Astrocyte of the spinal cord (primary cell): ENCODE results near the gene ARPC1B.
A peak's percentile ranks its signal among the peaks of the same experiment; 100 is the strongest.

Source experiments
- DNase-seq: peaks from one replicate; pipeline ENCODE4 v3.0.0; 2011; ENCODE audit warnings: low read depth, low spot score
- H3K4me3 ChIP-seq: 2 replicates; pipeline ENCODE4 v1.5.1; 2011; ENCODE audit warnings: low read depth, mild to moderate bottlenecking, low read length, moderate library complexity
- in situ Hi-C: cut with HindIII; loops from 2 replicates; pipeline ENCODE4 v1.10.0; 2017; ENCODE audit warnings: low sequenced_read_pairs
- TF ChIP-seq, protein P1 (sequence below): IDR thresholded peaks from 2 replicates; pipeline ENCODE4 v1.5.1; 2012; ENCODE audit warnings: low read depth, mild to moderate bottlenecking, low read length, inconsistent platforms

The ARPC1B gene

DNA sequence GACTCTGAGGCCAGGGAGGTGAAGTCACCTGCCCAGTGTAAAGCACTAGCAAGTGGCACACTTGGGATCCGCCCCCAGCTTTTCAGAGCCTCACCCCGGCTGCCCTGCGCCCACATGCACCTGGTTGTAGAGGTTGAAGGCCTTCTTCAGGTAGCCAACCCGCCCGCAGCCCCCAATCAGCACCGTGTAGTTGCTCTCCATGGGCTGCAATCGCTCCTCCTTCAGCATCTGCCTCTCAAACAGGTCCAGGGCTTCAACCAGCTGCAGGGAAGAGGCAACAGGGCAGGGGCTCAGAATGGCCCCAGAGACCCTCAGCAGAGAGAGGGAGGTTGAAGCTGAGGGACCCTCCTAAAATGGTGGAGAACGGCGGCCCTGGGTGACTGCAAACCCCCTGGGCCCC lies 58.6 kb downstream of the ARPC1B start:
- in situ Hi-C loops, result no loop called here

DNA sequence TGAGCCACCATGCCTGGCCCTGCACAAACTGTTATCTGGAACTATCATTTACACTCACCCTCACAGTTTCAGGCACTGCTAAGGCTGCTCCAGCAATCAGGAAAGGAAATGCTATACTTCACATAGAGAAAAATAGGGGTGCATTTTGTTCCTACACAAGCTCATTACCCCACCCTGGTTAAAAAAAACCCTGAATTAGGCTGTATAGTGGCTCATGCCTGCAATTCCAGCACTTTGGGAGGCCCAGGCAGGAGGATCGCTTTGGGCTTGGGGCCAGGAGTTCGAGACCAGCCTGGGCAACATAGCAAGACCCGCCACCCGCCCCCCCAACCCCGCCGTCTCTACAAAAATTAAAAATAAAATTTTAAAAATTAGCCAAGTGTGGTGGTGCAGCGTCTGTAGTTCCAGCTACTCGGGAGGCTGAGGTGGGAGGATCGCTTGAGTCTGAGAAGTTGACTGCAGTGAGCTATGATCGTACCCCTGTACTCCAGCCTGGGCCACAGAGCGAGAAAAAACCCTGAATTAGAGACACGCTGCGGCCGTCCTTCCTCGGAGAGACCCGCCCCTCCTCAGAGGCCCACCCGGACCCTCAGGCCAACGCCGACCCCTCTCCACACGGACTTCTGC lies 63.5 kb downstream of the ARPC1B start:
- TF ChIP-seq, protein P1, sequence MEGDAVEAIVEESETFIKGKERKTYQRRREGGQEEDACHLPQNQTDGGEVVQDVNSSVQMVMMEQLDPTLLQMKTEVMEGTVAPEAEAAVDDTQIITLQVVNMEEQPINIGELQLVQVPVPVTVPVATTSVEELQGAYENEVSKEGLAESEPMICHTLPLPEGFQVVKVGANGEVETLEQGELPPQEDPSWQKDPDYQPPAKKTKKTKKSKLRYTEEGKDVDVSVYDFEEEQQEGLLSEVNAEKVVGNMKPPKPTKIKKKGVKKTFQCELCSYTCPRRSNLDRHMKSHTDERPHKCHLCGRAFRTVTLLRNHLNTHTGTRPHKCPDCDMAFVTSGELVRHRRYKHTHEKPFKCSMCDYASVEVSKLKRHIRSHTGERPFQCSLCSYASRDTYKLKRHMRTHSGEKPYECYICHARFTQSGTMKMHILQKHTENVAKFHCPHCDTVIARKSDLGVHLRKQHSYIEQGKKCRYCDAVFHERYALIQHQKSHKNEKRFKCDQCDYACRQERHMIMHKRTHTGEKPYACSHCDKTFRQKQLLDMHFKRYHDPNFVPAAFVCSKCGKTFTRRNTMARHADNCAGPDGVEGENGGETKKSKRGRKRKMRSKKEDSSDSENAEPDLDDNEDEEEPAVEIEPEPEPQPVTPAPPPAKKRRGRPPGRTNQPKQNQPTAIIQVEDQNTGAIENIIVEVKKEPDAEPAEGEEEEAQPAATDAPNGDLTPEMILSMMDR, result no peak
- peak overlapping the region; percentile 96 for H3K4me3 ChIP-seq
- in situ Hi-C loops, result no loop called here
- DNase-seq, result no peak

More for the DNA sequence above, 58.6 kb downstream of the ARPC1B start:
- no peak for DNase-seq
- no peak overlapping the region for H3K4me3 ChIP-seq
- TF ChIP-seq, protein P1, result no peak

DNA sequence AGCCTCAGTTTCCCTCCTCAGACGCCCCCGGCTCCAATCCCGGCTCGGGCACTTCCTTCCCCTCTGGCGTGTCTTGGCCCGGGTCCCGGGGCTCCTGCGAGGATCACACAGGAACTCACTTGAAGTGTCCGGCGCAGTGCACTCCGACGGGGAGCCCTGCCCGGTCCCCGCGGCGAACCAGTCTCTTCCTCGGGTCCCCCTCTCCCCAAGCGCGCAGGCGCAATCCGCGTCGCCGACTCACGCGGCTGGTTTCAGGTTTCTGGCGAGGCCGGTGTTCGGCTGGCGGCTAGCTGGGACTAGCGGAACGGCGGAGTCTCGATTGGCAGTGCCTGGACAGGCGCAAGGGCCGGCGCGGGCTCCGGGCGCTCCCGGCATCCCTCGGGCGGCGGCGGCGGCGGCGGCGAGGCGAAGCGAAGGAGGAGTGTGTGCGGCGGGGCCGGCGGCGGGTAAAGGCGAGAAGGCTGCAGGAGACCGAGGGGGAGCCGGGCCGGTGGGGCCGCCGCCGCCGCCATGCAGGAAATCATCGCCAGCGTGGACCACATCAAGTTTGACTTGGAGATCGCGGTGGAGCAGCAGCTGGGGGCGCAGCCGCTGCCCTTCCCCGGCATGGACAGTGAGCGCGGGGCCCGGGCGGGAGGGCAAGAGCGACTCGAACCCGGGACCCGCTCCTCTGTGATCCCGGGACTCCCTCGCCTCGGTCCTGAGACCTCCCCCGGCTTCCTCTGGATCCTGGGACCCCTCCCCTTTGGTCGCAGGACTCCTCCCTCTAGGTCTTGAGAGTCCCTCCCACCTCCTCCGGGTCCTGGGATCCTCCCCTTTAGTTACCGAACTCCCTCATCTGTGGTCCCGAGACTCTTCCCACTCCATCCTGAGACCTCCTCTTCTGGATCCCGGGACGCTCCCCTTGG lies 64.3 kb downstream of the ARPC1B start, which contains the start of the genes CPSF4 and PTCD1:
CPSF4 (plus strand) TSS at position 371 of the 908 bp plus-strand sequence; CDS start at position 511, 140 bp downstream.
PTCD1 (minus strand) TSS at position 226 of the 908 bp plus-strand sequence. CDS start 3,556 bp downstream, outside the sequence.
- peak within 1 kb of the TSS; percentile 96 for H3K4me3 ChIP-seq
- TF ChIP-seq, protein P1, result no peak
- peak; percentile 95 for DNase-seq
- in situ Hi-C loops, result no loop called here

DNA sequence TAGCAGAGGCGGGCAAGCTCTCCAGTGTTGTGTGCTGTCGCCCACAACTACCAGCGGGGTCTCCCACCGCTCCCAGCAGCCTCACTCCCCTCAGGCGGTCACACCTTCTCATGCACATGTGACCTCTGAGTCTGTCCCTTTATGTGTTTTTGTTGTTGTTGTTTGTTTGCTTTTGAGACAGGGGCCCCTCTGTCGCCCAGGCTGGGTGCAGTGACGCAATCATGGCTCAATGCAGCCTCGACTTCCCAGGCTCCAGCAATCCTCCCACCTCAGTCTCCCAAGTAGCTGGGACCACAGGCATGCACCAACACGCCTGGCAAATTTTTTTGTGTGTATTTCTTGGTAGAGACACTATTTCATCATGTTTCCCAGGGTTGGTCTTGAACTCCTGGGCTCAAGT lies 65.7 kb downstream of the ARPC1B start:
- in situ Hi-C loops, result no loop called here
- DNase-seq, result peak; percentile 1
- H3K4me3 ChIP-seq, result peak overlapping the region; percentile 96
- TF ChIP-seq, protein P1, result no peak
